HG03558 (cell line): ENCODE results near the gene ZNF423.
A peak's percentile ranks its signal among the peaks of the same experiment; 100 is the strongest.

Source experiments
- ATAC-seq: cut with Tn5 transposase; IDR thresholded peaks from one replicate; pipeline ENCODE4 v1.9.1; 2021; ENCODE audit warnings: moderate number of reproducible peaks; ENCODE audit not compliant: unreplicated experiment; ENCODE audit errors: extremely low read depth

ZNF423 gene

DNA sequence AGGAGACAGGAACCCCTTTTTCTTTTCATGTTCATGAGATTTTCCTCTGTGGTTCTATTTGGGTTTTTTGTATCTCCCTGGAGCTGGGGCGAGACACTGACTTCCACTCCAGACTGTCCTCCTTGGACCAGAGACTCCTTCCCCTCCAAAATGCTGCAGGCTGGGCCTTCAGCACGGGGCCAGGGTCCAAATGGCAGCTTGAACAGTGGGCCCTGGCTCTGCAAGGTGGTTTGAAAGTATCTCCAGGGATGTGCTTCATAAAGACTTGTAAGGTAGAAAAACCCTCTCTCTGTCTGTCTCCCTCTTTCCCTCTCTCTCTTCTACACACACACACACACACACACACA lies 236.1 kb downstream of the ZNF423 start:
- no peak for ATAC-seq

DNA sequence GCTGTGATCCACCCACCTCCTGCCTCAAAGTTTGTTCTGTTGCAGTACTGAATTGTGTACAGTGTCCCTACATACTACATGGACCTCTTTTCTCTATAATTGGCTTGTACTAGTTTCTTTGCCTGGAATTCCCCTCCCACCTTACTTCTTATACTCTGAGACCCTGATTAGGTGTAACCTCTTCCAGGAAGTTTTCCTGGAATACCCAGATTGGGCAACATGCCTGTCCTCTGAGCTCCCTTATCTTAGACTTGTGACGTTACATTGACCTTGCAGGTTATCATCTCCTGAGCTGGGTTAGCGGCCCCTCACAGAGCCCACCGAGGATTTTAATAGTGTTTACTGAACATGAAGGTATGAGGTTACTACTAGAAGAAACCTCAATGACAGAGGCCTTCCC lies 237.0 kb downstream of the ZNF423 start:
- no peak for ATAC-seq

DNA sequence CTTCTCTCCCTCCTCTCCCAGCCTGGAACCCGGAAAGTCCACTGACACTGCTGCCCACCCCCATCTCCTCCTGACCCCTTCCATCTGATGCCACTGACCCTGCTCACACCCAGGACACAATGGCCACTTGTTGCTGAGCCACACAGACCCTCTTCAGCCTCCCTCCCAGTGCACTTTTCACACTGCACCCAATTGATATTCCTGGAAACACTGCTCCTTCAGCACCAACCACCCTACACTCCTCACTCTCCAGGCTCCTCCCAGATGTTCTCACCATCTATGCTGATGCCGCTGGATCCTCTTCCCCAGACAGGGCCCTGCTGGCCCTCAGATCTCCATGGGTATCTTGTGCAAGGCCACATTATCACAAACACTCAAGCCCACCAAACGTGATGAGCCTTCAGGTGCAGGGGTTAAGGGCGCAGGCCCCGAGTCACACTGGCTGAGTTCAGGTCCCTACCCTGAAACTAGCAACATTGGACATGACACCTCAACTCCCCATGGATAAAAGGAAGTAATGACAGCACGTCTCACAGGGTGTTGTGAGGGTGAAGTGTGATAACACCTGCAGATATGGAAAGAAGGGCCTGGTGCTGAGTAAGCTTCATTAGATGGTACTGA lies 238.1 kb downstream of the ZNF423 start:
- no peak for ATAC-seq

DNA sequence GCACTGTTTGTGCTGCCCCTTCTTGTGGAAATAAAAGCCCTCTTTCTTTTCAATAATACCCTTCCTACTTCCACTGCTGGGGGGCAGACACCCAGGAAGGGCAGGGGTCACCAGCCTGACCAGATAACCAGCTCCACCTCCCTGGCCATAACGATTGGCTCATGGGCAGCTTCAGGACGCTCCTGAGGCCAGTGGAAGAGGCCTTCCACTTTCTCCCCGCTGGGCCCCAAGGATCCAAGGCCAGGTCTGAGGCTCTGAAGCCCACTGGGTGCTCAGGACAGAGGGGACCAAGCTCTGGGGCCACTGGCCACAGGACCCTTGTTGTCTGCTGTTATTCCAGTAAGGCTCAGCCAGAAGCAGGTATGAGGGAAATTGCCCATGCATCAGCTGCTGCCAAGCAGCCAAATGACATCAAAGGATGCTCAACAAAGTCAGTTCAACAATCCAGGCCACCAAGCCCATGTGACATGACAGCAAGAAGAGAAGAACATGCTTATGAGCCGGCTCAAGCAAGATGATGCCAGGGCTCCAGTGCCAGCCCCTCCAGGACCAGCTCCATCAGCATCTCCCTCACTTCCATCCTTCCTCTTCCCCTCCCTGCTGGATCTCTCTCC lies 238.8 kb downstream of the ZNF423 start:
- ATAC-seq: no peak

DNA sequence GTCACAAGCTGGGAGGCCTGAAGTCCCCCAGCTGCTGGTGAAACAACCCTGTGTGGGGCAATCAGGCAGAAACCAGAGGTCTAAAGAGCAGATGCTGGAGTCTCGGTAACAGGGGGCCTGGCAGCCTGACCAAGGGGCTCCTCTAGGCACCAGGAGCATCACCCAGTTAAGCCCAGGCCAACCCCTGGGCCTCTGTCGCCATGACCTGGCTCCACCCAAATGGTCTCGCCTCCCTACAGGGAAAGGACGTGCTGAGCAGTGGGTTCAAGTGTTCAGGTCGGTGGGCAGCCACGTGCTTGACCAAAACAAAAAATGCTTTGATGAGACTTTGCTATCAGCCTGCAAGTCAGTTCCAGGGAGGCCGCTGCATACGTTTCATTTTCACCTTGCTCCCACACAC lies 240.3 kb downstream of the ZNF423 start:
- no peak for ATAC-seq

DNA sequence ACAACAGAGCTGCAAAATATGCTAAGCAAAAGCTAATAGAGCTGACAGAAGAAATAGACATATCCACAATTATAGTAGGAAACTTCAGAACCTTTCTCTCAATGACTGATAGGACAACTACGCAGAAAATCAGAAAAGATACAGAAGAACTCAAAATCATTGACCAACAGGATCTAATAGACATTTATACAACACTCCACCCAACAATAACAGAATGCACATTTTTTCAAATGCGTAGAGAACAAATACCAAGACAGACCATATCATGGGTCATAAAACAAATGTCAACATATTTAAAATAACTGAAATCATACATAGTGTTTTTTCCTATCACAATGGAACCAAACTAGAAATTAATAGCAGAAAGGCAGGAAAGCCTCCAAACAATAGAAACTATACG lies 244.9 kb downstream of the ZNF423 start:
- ATAC-seq: no peak

DNA sequence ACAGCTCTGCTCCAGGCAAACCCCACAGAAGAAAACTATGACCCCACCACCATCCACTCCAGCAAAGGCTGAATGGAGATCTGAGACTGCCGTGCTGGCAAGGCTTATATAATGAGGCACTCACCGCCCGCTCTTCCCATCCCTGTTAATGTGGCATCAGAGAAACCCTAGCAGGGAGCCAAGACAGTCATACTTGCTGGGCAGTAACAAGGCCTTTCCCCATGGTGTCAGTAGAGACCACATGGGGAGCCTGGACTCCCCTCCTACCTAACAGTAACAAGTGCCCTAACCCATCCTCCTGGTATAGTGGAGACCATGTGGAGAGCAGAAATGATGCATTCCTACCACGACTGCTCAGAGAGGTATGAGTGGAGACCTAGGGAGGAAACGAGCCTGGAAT lies 247.1 kb downstream of the ZNF423 start:
- no peak for ATAC-seq

- ATAC-seq: no peak
Measured at GRCh38 chr16:49608098-49608497, 247.8 kb downstream of the ZNF423 start.

- ATAC-seq: no peak
Measured at GRCh38 chr16:49605536-49606254, 250.2 kb downstream of the ZNF423 start.

GRCh38 chr16:49604602-49605001 lies 251.3 kb downstream of the ZNF423 start:
- no peak for ATAC-seq

GRCh38 chr16:49603956-49604355 lies 252.0 kb downstream of the ZNF423 start:
- no peak for ATAC-seq

DNA sequence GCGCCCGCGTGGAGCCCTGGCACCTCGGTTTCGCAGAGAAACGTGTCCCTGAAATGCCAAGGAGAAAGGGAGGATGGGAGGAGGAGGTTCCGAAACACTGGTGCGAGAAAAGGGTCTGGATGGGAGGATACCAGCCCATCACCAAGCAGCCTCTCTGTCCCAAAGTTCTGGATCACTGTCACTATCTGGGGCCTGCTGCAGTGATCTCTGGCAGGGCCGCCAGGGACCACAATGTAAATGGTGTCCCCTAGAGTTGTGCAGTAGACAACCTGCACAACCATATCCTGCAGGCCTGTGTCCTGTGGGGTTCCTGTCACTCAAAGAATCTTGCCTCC lies 253.0 kb downstream of the ZNF423 start:
- ATAC-seq: no peak

DNA sequence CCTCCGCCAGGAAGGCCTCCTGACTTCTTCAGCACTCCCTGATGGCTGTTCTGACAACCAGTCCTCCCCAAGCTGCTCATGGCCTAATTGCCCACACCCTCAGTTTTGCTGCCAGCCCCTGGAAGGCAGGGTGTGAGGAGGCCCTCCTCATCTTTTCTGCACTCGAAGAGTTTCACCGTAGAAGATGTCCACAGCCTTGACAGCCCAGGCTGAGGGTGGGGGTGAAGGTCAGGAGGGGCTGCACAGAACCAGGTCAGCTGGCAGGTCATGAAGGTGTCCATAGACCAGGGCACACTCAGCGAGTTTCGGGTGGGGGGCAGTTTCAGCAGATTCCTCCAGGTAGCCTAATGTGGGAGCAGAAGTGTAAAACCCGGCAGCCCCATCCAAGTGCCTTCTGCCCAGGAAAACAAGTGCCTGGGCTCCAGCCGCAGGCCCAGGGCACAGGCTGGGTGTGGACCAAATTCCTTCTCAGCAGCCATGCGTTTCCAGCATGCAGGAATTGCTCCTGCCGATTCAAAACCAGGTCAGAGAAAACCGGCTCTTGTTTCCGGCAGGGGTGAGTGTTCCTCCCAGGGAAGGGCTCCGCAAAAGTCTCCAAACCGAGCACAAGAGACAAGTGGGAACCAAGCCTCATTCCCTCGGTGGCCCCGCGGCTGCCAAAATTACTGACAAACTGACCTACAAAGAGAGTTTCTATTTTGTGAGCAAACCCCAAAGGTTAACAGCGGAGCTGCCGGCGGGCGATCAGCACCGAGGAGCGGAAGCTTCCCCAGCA lies 253.5 kb downstream of the ZNF423 start:
- ATAC-seq: no peak

DNA sequence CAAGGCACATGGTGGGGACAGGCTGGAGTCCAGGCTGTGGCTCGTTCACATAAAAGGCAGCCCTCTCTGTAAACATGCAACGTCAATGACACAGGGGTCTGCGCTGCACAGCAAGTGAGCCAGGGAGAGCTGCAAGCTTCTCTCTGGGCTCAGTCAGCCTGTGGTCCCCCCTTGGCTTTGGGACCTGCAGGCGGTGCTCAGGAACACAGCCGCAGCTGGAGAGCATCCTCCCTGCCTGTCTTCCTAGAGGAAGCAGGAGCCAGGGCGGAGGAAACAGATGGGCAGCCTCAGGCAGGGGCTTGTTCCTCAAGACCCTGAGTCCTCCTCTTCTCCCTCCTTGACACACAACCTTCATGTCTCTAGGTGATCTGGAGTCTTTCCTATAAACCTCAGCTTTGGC lies 254.3 kb downstream of the ZNF423 start:
- ATAC-seq: no peak

- ATAC-seq: no peak
Measured at GRCh38 chr16:49600976-49601375, 254.9 kb downstream of the ZNF423 start.

- no peak for ATAC-seq
Measured at GRCh38 chr16:49600536-49600935, 255.4 kb downstream of the ZNF423 start.

- no peak for ATAC-seq
Measured at GRCh38 chr16:49599704-49600103, 256.2 kb downstream of the ZNF423 start.

DNA sequence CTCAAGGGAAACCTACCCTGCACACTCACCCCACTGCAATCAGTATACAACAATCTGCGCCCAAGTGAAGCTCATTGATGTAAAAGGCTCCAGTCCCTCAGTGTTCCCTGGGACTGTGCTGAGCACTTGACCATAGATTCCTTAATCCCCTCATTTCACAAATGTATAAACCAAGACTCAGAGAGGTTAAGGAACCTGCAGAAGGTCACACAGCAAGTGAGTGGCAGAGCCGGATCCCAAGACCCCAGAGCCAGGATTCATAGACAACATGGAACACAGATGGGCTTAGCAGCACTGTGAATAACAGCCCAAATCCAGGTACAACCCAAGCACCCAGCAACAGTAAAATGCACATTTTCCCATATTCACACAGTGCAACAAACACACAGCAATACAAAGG lies 256.6 kb downstream of the ZNF423 start:
- no peak for ATAC-seq

- ATAC-seq: peak; percentile 73
Measured at GRCh38 chr16:49598383-49599170, 257.3 kb downstream of the ZNF423 start.

DNA sequence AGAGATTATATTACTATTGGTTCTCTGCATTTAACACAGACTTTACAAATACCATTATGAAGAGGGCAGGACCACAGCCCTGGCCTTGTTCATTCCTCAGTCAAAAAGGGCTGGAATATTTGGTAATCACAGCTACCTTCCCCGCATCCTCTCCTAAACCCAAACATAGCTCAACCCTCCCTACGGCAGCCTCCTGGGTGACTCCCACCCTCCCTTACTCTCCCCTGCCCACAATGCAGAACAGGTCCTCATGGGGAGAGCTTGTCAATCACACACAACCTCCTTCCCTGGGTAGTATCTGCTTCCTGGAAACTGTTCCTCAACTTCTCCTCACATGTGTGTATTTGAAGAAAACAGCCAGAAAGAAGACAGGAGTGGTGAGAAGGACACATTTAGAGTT lies 258.1 kb downstream of the ZNF423 start:
- no peak for ATAC-seq
